Measurements from ENCODE around the gene TMBIM1. TPM values are rescaled to one million over a fixed set of nuclear protein-coding genes. Genes with fewer than 3 reads are reported as not detected.

Gene TMBIM1
- total RNA-seq, result 10 to 100 TPM; 42.8 to 79.0 TPM

GRCh38 chr2:218292048-218293014, at the start of gene TMBIM1:
TMBIM1 (minus strand) TSS chr2:218292503; CDS start chr2:218282141, 10,362 bp downstream.
- H3K4me1 Mint-ChIP-seq (ENCODE audit: low read depth in 2 of 2), result peaks cover 45 to 52% of the 10 kb centered on the region in 2 donors
- no peaks in the 10 kb centered on the region for H3K9me3 Mint-ChIP-seq
- peak within 1 kb of the TSS; percentile 81 to 99 for H3K27ac Mint-ChIP-seq
- H3K4me3 Mint-ChIP-seq, result peak within 1 kb of the TSS; percentile 91
- H3K27me3 Mint-ChIP-seq, result no peaks in the 10 kb centered on the region
- DNase-seq (ENCODE audit: low spot score) (peak; percentile 84), ATAC-seq (peak; percentile 97 to 98)
- H3K36me3 Mint-ChIP-seq, result no peaks in the 10 kb centered on the region

- Mint-ChIP-seq H3K4me1 (ENCODE audit: low read depth in 2 of 2) (no peaks in the 10 kb centered on the region), H3K36me3 (no peaks in the 10 kb centered on the region), H3K4me3 (no peak overlapping the region), H3K9me3 (no peaks in the 10 kb centered on the region), H3K27me3 (no peaks in the 10 kb centered on the region), H3K27ac (no peak overlapping the region)
- DNase-seq (ENCODE audit: low spot score) (no peak), ATAC-seq (no peak)
These were observed 49.1 kb upstream of the TMBIM1 start for GRCh38 chr2:218341381-218341780.

- Mint-ChIP-seq H3K27me3 (no peaks in the 10 kb centered on the region), H3K4me1 (ENCODE audit: low read depth in 2 of 2) (no peaks in the 10 kb centered on the region), H3K36me3 (no peaks in the 10 kb centered on the region), H3K27ac (no peak overlapping the region), H3K9me3 (no peaks in the 10 kb centered on the region), H3K4me3 (no peak overlapping the region)
- ATAC-seq, result no peak
- DNase-seq (ENCODE audit: low spot score), result no peak
These were observed 48.4 kb upstream of the TMBIM1 start for GRCh38 chr2:218340656-218341055.

GRCh38 chr2:218334531-218334930, 42.2 kb upstream of the TMBIM1 start:
- no peaks in the 10 kb centered on the region for H3K36me3 Mint-ChIP-seq
- ATAC-seq (no peak), DNase-seq (ENCODE audit: low spot score) (no peak)
- H3K4me3 Mint-ChIP-seq, result no peak overlapping the region
- peaks cover 4 to 6% of the 10 kb centered on the region in 2 donors for H3K4me1 Mint-ChIP-seq (ENCODE audit: low read depth in 2 of 2)
- no peaks in the 10 kb centered on the region for H3K27me3 Mint-ChIP-seq
- H3K27ac Mint-ChIP-seq, result no peak overlapping the region
- H3K9me3 Mint-ChIP-seq, result no peaks in the 10 kb centered on the region

GRCh38 chr2:218332920-218333645, 40.8 kb upstream of the TMBIM1 start:
- ATAC-seq, result peak; percentile 50 to 64
- Mint-ChIP-seq H3K27me3 (no peaks in the 10 kb centered on the region), H3K27ac (peak overlapping the region in 1 of 2 donors; percentile 49), H3K9me3 (no peaks in the 10 kb centered on the region), H3K36me3 (no peaks in the 10 kb centered on the region), H3K4me3 (peak overlapping the region; percentile 16), H3K4me1 (ENCODE audit: low read depth in 2 of 2) (peaks cover 4 to 6% of the 10 kb centered on the region in 2 donors)
- DNase-seq (ENCODE audit: low spot score), result no peak

GRCh38 chr2:218332288-218332687, 40.0 kb upstream of the TMBIM1 start:
- DNase-seq (ENCODE audit: low spot score), result no peak
- H3K27me3 Mint-ChIP-seq, result no peaks in the 10 kb centered on the region
- H3K4me3 Mint-ChIP-seq, result no peak overlapping the region
- no peak for ATAC-seq
- no peaks in the 10 kb centered on the region for H3K9me3 Mint-ChIP-seq
- H3K4me1 Mint-ChIP-seq (ENCODE audit: low read depth in 2 of 2), result peaks cover 4 to 6% of the 10 kb centered on the region in 2 donors
- H3K36me3 Mint-ChIP-seq, result no peaks in the 10 kb centered on the region
- H3K27ac Mint-ChIP-seq, result no peak overlapping the region

- H3K4me3 Mint-ChIP-seq, result no peak overlapping the region
- no peak for DNase-seq (ENCODE audit: low spot score)
- no peaks in the 10 kb centered on the region for H3K9me3 Mint-ChIP-seq
- no peak for ATAC-seq
- H3K36me3 Mint-ChIP-seq, result no peaks in the 10 kb centered on the region
- no peak overlapping the region for H3K27ac Mint-ChIP-seq
- H3K4me1 Mint-ChIP-seq (ENCODE audit: low read depth in 2 of 2), result peaks cover 4 to 6% of the 10 kb centered on the region in 2 donors
- no peaks in the 10 kb centered on the region for H3K27me3 Mint-ChIP-seq
These were observed 39.4 kb upstream of the TMBIM1 start for GRCh38 chr2:218331745-218332144.

- H3K4me1 Mint-ChIP-seq (ENCODE audit: low read depth in 2 of 2), result peaks cover 4 to 6% of the 10 kb centered on the region in 2 donors
- ATAC-seq (no peak), DNase-seq (ENCODE audit: low spot score) (no peak)
- no peak overlapping the region for H3K4me3 Mint-ChIP-seq
- H3K9me3 Mint-ChIP-seq, result no peaks in the 10 kb centered on the region
- H3K27ac Mint-ChIP-seq, result no peak overlapping the region
- H3K36me3 Mint-ChIP-seq, result no peaks in the 10 kb centered on the region
- H3K27me3 Mint-ChIP-seq, result peaks cover 0 to 2% of the 10 kb centered on the region in 2 donors
These were observed 37.7 kb upstream of the TMBIM1 start for GRCh38 chr2:218329826-218330593.

- H3K36me3 Mint-ChIP-seq, result no peaks in the 10 kb centered on the region
- H3K4me1 Mint-ChIP-seq (ENCODE audit: low read depth in 2 of 2), result peaks cover 4 to 7% of the 10 kb centered on the region in 2 donors
- no peak for DNase-seq (ENCODE audit: low spot score)
- H3K27me3 Mint-ChIP-seq, result peaks cover 0 to 2% of the 10 kb centered on the region in 2 donors
- ATAC-seq, result peak in 1 of 2 donors; percentile 43
- H3K27ac Mint-ChIP-seq, result no peak overlapping the region
- no peaks in the 10 kb centered on the region for H3K9me3 Mint-ChIP-seq
- no peak overlapping the region for H3K4me3 Mint-ChIP-seq
These were observed 36.9 kb upstream of the TMBIM1 start for GRCh38 chr2:218329027-218329825.

GRCh38 chr2:218328294-218328693, 36.0 kb upstream of the TMBIM1 start:
- no peak overlapping the region for H3K27ac Mint-ChIP-seq
- H3K9me3 Mint-ChIP-seq, result no peaks in the 10 kb centered on the region
- H3K4me1 Mint-ChIP-seq (ENCODE audit: low read depth in 2 of 2), result peaks cover 12 to 16% of the 10 kb centered on the region in 2 donors
- DNase-seq (ENCODE audit: low spot score) (no peak), ATAC-seq (no peak)
- H3K27me3 Mint-ChIP-seq, result peaks cover 0 to 10% of the 10 kb centered on the region in 2 donors
- H3K36me3 Mint-ChIP-seq, result no peaks in the 10 kb centered on the region
- H3K4me3 Mint-ChIP-seq, result no peak overlapping the region

- Mint-ChIP-seq H3K27me3 (peaks cover 0 to 10% of the 10 kb centered on the region in 2 donors), H3K9me3 (no peaks in the 10 kb centered on the region), H3K4me3 (no peak overlapping the region), H3K4me1 (ENCODE audit: low read depth in 2 of 2) (peaks cover 9 to 11% of the 10 kb centered on the region in 2 donors), H3K36me3 (no peaks in the 10 kb centered on the region), H3K27ac (no peak overlapping the region)
- DNase-seq (ENCODE audit: low spot score) (no peak), ATAC-seq (no peak)
These were observed 35.3 kb upstream of the TMBIM1 start for GRCh38 chr2:218327451-218328210.

- ATAC-seq (no peak), DNase-seq (ENCODE audit: low spot score) (no peak)
- Mint-ChIP-seq H3K4me3 (no peak overlapping the region), H3K27ac (no peak overlapping the region), H3K36me3 (no peaks in the 10 kb centered on the region), H3K27me3 (peaks cover 0 to 12% of the 10 kb centered on the region in 2 donors), H3K4me1 (ENCODE audit: low read depth in 2 of 2) (peaks cover 14 to 15% of the 10 kb centered on the region in 2 donors), H3K9me3 (no peaks in the 10 kb centered on the region)
These were observed 34.0 kb upstream of the TMBIM1 start for GRCh38 chr2:218326315-218326714.

Measured in natural killer cell treated with Interleukin-12 subunit alpha and Interleukin-12 subunit beta and Interleukin-15 and Interleukin-18, amount 100 ng/mL, for 72 hours (primary cell).